Right ventricle myocardium inferior (tissue), 1 donor: ENCODE results near the gene ANKRD13D. TPM values are rescaled to one million over a fixed set of nuclear protein-coding genes. Genes with fewer than 3 reads are reported as not detected.

Experiments used
- ATAC-seq: fragments of 200-7000 bp; cut with Tn5 transposase; one replicate; pipeline ENCODE4 v1.9.1; 2020; ENCODE audit warnings: mild to moderate bottlenecking, moderate library complexity
- DNase-seq: peaks from one replicate; pipeline ENCODE4 v3.0.0; 2021; ENCODE audit errors: missing footprints
- intact Hi-C: fragments of 100-400 bp; cut with DNase I; formaldehyde crosslinking; loops from one replicate; pipeline ENCODE4 v1.11.0; 2022
- total RNA-seq: library from RNA; stranded (reverse); fragmentation: NEBNext Ultra II Directional; extraction: Animal tissue kit (Norgen Biotek cat#: 25700); gene quantifications from one replicate; pipeline ENCODE4 v1.2.1, GENCODE V29; 2021
- donor health status: DM: no; HTN: yes; CAD: no; lungs with severe emphysema.

The ANKRD13D gene
- total RNA-seq, 1 donor from 2014 or later = 15.2 TPM

GRCh38 chr11:67260885-67261639, 28.0 kb upstream of the ANKRD13D start:
- peak; percentile 86 for DNase-seq
- peak; percentile 43 for ATAC-seq
- intact Hi-C loops = loop anchor here (5.0 kb wide), 1 partner anchor 121 kb away; no protein-coding TSS in a partner anchor

- intact Hi-C loops = loop anchor here (5.0 kb wide), 1 partner anchor 121 kb away; no protein-coding TSS in a partner anchor
- no peak for ATAC-seq
- DNase-seq = no peak
Observed at GRCh38 chr11:67261640-67261945, 27.5 kb upstream of the ANKRD13D start.

GRCh38 chr11:67261946-67262681, 27.0 kb upstream of the ANKRD13D start:
- DNase-seq (no peak), ATAC-seq (no peak)
- intact Hi-C loops = loop anchor here (1.0 to 5.0 kb wide), 2 partner anchors 55 to 120 kb away; no protein-coding TSS in a partner anchor

- intact Hi-C loops = loop anchor here (1.0 to 5.0 kb wide), 2 partner anchors 54 to 119 kb away; no protein-coding TSS in a partner anchor
- ATAC-seq (peak; percentile 72), DNase-seq (peak; percentile 87)
Observed at GRCh38 chr11:67262731-67263675, 26.1 kb upstream of the ANKRD13D start.

- DNase-seq = no peak
- intact Hi-C loops = loop anchor here (5.0 kb wide), 1 partner anchor 118 kb away; no protein-coding TSS in a partner anchor
- no peak for ATAC-seq
Observed at GRCh38 chr11:67264260-67264659, 24.8 kb upstream of the ANKRD13D start.

- no peak for ATAC-seq
- DNase-seq = no peak
- intact Hi-C loops = loop anchor here (5.0 kb wide), 1 partner anchor 117 kb away; no protein-coding TSS in a partner anchor
Observed at GRCh38 chr11:67264877-67265632, 24.0 kb upstream of the ANKRD13D start.

GRCh38 chr11:67265633-67266448, 23.3 kb upstream of the ANKRD13D start:
- DNase-seq = peak; percentile 92
- ATAC-seq = peak; percentile 60

GRCh38 chr11:67266449-67267187, 22.5 kb upstream of the ANKRD13D start, which contains the start of gene GRK2:
Gene GRK2 (plus strand): TSS chr11:67266473. CDS start chr11:67266700, 227 bp downstream.
- DNase-seq = peak; percentile 85
- no peak for ATAC-seq
- intact Hi-C loops = loop anchor here (1.0 to 2.0 kb wide), 2 partner anchors 22 to 51 kb away; partner anchors contain the start of gene ANKRD13D

More at GRCh38 chr11:67265633-67266448, 23.3 kb upstream of the ANKRD13D start:
- intact Hi-C loops = loop anchor here (1.0 to 2.0 kb wide), 2 partner anchors 23 to 51 kb away; partner anchors contain the start of gene ANKRD13D

- intact Hi-C loops = loop anchor here (2.0 kb wide), 1 partner anchor 21 kb away; the partner anchor contains the start of gene ANKRD13D
- ATAC-seq (no peak), DNase-seq (no peak)
Observed at GRCh38 chr11:67267188-67268080, 21.7 kb upstream of the ANKRD13D start.

- ATAC-seq = no peak
- intact Hi-C loops = no loop called here
- no peak for DNase-seq
Observed at GRCh38 chr11:67268081-67268961, 20.8 kb upstream of the ANKRD13D start.

- intact Hi-C loops = no loop called here
- DNase-seq = no peak
- no peak for ATAC-seq
Observed at GRCh38 chr11:67268962-67269268, 20.2 kb upstream of the ANKRD13D start.

- ATAC-seq (no peak), DNase-seq (no peak)
- intact Hi-C loops = no loop called here
Observed at GRCh38 chr11:67269401-67270255, 19.5 kb upstream of the ANKRD13D start.
